H1 (cell line): ENCODE data around the gene ELAVL2.

Experiments used
- ATF3 ChIP-seq: IDR thresholded peaks from 2 replicates; pipeline ENCODE4 v1.6.1; 2011; ENCODE audit warnings: low read depth, mild to moderate bottlenecking, low read length; ENCODE audit not compliant: insufficient read depth
- BACH1 ChIP-seq: IDR thresholded peaks from 2 replicates; pipeline ENCODE4 v1.6.1; 2012; ENCODE audit warnings: low read length, improper control_type of control experiment
- CREB1 ChIP-seq: IDR thresholded peaks from 2 replicates; pipeline ENCODE4 v1.6.1; 2012; ENCODE audit warnings: inconsistent platforms
- CTCF ChIP-seq, 3 experiments: IDR thresholded peaks; 1 replicate in 2 of 3; 2 replicates in 1 of 3; pipeline versions ENCODE4 v1.5.1 to v1.6.1; 2011; ENCODE audit warnings: low read length in 3 of 3, mild to moderate bottlenecking in 3 of 3, inconsistent platforms in 2 of 3, low read depth in 1 of 3, moderate library complexity in 1 of 3; ENCODE audit not compliant: insufficient read depth in 1 of 3; ENCODE audit errors: control extremely low read depth in 1 of 3
- EP300 ChIP-seq, 2 experiments: IDR thresholded peaks; 1 replicate in 1 of 2; 2 replicates in 1 of 2; pipeline ENCODE4 v1.6.1; 2011 to 2012; ENCODE audit warnings: low read depth in 2 of 2, low read length in 2 of 2, mild to moderate bottlenecking in 2 of 2, borderline replicate concordance in 1 of 2, inconsistent platforms in 1 of 2, moderate library complexity in 1 of 2
- EZH2 ChIP-seq: fragments of 200-600 bp; sonication (generic); IDR thresholded peaks from 2 replicates; pipeline ENCODE4 v1.7.1; 2012; ENCODE audit warnings: low read depth, mild to moderate bottlenecking, moderate library complexity, low read length, inconsistent platforms; ENCODE audit not compliant: severe bottlenecking
- KDM4A ChIP-seq: IDR thresholded peaks from one replicate; pipeline ENCODE4 v1.7.1; 2012; ENCODE audit warnings: low read depth, mild to moderate bottlenecking, moderate library complexity, low read length, inconsistent platforms; ENCODE audit not compliant: severe bottlenecking
- MAFK ChIP-seq: IDR thresholded peaks from 2 replicates; pipeline ENCODE4 v1.6.1; 2012; ENCODE audit warnings: low read depth, mild to moderate bottlenecking, improper control_type of control experiment, low read length
- MAX ChIP-seq: IDR thresholded peaks from 2 replicates; pipeline ENCODE4 v1.6.1; 2012; ENCODE audit warnings: inconsistent platforms
- POLR2A ChIP-seq, 2 experiments: IDR thresholded peaks; 1 replicate in 1 of 2; 2 replicates in 1 of 2; pipeline ENCODE4 v1.6.1; 2011; ENCODE audit warnings: low read depth in 2 of 2, low read length in 2 of 2, mild to moderate bottlenecking in 2 of 2; ENCODE audit errors: control extremely low read depth in 1 of 2
- RAD21 ChIP-seq, 2 experiments: IDR thresholded peaks in 1 of 2; conservative IDR thresholded peaks in 1 of 2; 2 replicates each; pipeline ENCODE4 v1.6.1; 2011; ENCODE audit warnings: low read depth in 2 of 2, low read length in 2 of 2, improper control_type of control experiment in 1 of 2, inconsistent platforms in 1 of 2, mild to moderate bottlenecking in 1 of 2, moderate library complexity in 1 of 2
- TAF1 ChIP-seq: IDR thresholded peaks from 2 replicates; pipeline ENCODE4 v1.6.1; 2011; ENCODE audit warnings: mild to moderate bottlenecking, low read depth, low read length
- ZNF274 ChIP-seq: IDR thresholded peaks from 2 replicates; pipeline ENCODE4 v1.7.0; 2012; ENCODE audit warnings: low read length, borderline replicate concordance; ENCODE audit errors: extremely low read depth

- no peak for TF ChIP-seq CTCF (IDR thresholded peaks at IDR 0.05; ENCODE audit: control extremely low read depth in 1 of 3, insufficient read depth in 1 of 3, low read depth in 1 of 3, low read length in 3 of 3)
- TF ChIP-seq TAF1, result no peak
- no peak for TF ChIP-seq KDM4A
- no peak for TF ChIP-seq EP300 (IDR thresholded peaks at IDR 0.05; ENCODE audit: borderline replicate concordance in 1 of 2, low read depth in 2 of 2, low read length in 2 of 2)
- TF ChIP-seq ATF3, result no peak
- no peak for TF ChIP-seq BACH1
- TF ChIP-seq POLR2A (IDR thresholded peaks at IDR 0.05; ENCODE audit: control extremely low read depth in 1 of 2, low read depth in 2 of 2, low read length in 2 of 2), result no peak
- TF ChIP-seq MAX, result no peak
- TF ChIP-seq ZNF274, result no peak
- TF ChIP-seq CREB1, result no peak
- TF ChIP-seq MAFK, result no peak
- TF ChIP-seq RAD21 (IDR thresholded peaks at IDR 0.05 in 1 of 2, conservative IDR thresholded peaks at IDR 0.05 in 1 of 2; ENCODE audit: low read depth in 2 of 2, low read length in 2 of 2), result no peak
- no peak for TF ChIP-seq EZH2
These were observed 4.4 kb upstream of the ELAVL2 start for GRCh38 chr9:23830476-23830805.
